C4-2B (cell line): Measurements from ENCODE around the gene TRABD2A.

Source experiments
- CTCF ChIP-seq: fragments of 450-650 bp; conservative IDR thresholded peaks from 2 replicates; pipeline ENCODE4 v1.5.1; 2017; ENCODE audit warnings: mild to moderate bottlenecking
- ZFX ChIP-seq: fragments of 450-650 bp; IDR thresholded peaks from 2 replicates; pipeline ENCODE4 v1.6.1; 2017

- TF ChIP-seq CTCF (no peak), ZFX (no peak)
Observed at GRCh38 chr2:84888401-84889276, 7.8 kb upstream of the TRABD2A start.
